ENCODE results near the gene CTDSP1. TPM values are rescaled to one million over a fixed set of nuclear protein-coding genes. Genes with fewer than 3 reads are reported as not detected.

Gene CTDSP1
- total RNA-seq, 1 experiment from 2014 or later: 25.4 TPM

DNA sequence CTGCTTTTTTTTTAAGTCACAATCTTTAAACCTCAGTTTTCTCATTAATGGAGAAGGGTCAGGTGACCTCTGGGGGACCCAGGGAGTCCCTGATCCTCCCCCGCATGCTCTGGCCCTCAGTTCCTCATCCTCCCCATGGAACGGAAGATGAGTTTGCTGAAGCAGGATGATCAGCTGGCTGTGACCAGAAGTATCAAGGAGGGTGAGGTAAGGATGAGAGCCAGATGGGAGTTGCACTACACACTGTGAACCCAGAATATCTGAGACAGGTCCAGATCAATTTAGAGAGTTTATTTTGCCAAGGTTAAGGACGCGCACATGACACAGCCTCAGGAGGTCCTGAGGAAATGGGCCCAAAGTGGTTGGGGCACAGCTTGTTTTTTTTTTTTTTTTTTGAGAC lies 39.2 kb upstream of the CTDSP1 start (continued):
- TF ChIP-seq ZBTB43 (CRISPR knock-in tag; IDR thresholded peaks at IDR 0.05) (no peak), JUN (CRISPR knock-in tag; IDR thresholded peaks at IDR 0.05) (no peak), NR1H2 (CRISPR knock-in tag; IDR thresholded peaks at IDR 0.05) (no peak), NR3C1 (CRISPR knock-in tag; conservative IDR thresholded peaks at IDR 0.05; ENCODE audit: low read depth) (no peak), KAT7 (CRISPR knock-in tag; IDR thresholded peaks at IDR 0.05; ENCODE audit: borderline replicate concordance) (no peak)
- TF ChIP-seq, protein P1, sequence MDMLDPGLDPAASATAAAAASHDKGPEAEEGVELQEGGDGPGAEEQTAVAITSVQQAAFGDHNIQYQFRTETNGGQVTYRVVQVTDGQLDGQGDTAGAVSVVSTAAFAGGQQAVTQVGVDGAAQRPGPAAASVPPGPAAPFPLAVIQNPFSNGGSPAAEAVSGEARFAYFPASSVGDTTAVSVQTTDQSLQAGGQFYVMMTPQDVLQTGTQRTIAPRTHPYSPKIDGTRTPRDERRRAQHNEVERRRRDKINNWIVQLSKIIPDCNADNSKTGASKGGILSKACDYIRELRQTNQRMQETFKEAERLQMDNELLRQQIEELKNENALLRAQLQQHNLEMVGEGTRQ (CRISPR knock-in tag; IDR thresholded peaks at IDR 0.05): no peak

- Mint-ChIP-seq H3K4me3 (no peak overlapping the region), H3K27ac (no peak overlapping the region), H3K9me3 (no peaks in the 10 kb centered on the region), H3K27me3 (ENCODE audit: low read depth) (no peaks in the 10 kb centered on the region), H3K4me1 (peaks cover 9% of the 10 kb centered on the region), H3K36me3 (no peaks in the 10 kb centered on the region)
- no peak for TF ChIP-seq TEAD1 (CRISPR knock-in tag; IDR thresholded peaks at IDR 0.05)
- TF ChIP-seq, protein P2, sequence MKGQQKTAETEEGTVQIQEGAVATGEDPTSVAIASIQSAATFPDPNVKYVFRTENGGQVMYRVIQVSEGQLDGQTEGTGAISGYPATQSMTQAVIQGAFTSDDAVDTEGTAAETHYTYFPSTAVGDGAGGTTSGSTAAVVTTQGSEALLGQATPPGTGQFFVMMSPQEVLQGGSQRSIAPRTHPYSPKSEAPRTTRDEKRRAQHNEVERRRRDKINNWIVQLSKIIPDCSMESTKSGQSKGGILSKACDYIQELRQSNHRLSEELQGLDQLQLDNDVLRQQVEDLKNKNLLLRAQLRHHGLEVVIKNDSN (CRISPR knock-in tag; IDR thresholded peaks at IDR 0.05): no peak
- TF ChIP-seq, protein P3, sequence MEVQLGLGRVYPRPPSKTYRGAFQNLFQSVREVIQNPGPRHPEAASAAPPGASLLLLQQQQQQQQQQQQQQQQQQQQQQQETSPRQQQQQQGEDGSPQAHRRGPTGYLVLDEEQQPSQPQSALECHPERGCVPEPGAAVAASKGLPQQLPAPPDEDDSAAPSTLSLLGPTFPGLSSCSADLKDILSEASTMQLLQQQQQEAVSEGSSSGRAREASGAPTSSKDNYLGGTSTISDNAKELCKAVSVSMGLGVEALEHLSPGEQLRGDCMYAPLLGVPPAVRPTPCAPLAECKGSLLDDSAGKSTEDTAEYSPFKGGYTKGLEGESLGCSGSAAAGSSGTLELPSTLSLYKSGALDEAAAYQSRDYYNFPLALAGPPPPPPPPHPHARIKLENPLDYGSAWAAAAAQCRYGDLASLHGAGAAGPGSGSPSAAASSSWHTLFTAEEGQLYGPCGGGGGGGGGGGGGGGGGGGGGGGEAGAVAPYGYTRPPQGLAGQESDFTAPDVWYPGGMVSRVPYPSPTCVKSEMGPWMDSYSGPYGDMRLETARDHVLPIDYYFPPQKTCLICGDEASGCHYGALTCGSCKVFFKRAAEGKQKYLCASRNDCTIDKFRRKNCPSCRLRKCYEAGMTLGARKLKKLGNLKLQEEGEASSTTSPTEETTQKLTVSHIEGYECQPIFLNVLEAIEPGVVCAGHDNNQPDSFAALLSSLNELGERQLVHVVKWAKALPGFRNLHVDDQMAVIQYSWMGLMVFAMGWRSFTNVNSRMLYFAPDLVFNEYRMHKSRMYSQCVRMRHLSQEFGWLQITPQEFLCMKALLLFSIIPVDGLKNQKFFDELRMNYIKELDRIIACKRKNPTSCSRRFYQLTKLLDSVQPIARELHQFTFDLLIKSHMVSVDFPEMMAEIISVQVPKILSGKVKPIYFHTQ (CRISPR knock-in tag; IDR thresholded peaks at IDR 0.05): no peak
- no peak for TF ChIP-seq ZNF671 (CRISPR knock-in tag; IDR thresholded peaks at IDR 0.05)
- TF ChIP-seq TP53 (CRISPR knock-in tag; IDR thresholded peaks at IDR 0.05): no peak
- TF ChIP-seq NR1H2 (CRISPR knock-in tag; IDR thresholded peaks at IDR 0.05): no peak
- no peak for TF ChIP-seq RORB (CRISPR knock-in tag; IDR thresholded peaks at IDR 0.05)
- TF ChIP-seq ZBTB21 (CRISPR knock-in tag; IDR thresholded peaks at IDR 0.05; ENCODE audit: borderline replicate concordance): no peak
- TF ChIP-seq JUN (CRISPR knock-in tag; IDR thresholded peaks at IDR 0.05): no peak
- TF ChIP-seq ELF4 (CRISPR knock-in tag; IDR thresholded peaks at IDR 0.05; ENCODE audit: low read depth): no peak
- no peak for TF ChIP-seq ESRRA (CRISPR knock-in tag; IDR thresholded peaks at IDR 0.05; ENCODE audit: borderline replicate concordance)
- TF ChIP-seq MXD4 (CRISPR knock-in tag; IDR thresholded peaks at IDR 0.05; ENCODE audit: borderline replicate concordance): no peak
- TF ChIP-seq, protein P4, sequence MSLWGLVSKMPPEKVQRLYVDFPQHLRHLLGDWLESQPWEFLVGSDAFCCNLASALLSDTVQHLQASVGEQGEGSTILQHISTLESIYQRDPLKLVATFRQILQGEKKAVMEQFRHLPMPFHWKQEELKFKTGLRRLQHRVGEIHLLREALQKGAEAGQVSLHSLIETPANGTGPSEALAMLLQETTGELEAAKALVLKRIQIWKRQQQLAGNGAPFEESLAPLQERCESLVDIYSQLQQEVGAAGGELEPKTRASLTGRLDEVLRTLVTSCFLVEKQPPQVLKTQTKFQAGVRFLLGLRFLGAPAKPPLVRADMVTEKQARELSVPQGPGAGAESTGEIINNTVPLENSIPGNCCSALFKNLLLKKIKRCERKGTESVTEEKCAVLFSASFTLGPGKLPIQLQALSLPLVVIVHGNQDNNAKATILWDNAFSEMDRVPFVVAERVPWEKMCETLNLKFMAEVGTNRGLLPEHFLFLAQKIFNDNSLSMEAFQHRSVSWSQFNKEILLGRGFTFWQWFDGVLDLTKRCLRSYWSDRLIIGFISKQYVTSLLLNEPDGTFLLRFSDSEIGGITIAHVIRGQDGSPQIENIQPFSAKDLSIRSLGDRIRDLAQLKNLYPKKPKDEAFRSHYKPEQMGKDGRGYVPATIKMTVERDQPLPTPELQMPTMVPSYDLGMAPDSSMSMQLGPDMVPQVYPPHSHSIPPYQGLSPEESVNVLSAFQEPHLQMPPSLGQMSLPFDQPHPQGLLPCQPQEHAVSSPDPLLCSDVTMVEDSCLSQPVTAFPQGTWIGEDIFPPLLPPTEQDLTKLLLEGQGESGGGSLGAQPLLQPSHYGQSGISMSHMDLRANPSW (CRISPR knock-in tag; conservative IDR thresholded peaks at IDR 0.05; ENCODE audit: low read depth): no peak
- TF ChIP-seq, protein P5, sequence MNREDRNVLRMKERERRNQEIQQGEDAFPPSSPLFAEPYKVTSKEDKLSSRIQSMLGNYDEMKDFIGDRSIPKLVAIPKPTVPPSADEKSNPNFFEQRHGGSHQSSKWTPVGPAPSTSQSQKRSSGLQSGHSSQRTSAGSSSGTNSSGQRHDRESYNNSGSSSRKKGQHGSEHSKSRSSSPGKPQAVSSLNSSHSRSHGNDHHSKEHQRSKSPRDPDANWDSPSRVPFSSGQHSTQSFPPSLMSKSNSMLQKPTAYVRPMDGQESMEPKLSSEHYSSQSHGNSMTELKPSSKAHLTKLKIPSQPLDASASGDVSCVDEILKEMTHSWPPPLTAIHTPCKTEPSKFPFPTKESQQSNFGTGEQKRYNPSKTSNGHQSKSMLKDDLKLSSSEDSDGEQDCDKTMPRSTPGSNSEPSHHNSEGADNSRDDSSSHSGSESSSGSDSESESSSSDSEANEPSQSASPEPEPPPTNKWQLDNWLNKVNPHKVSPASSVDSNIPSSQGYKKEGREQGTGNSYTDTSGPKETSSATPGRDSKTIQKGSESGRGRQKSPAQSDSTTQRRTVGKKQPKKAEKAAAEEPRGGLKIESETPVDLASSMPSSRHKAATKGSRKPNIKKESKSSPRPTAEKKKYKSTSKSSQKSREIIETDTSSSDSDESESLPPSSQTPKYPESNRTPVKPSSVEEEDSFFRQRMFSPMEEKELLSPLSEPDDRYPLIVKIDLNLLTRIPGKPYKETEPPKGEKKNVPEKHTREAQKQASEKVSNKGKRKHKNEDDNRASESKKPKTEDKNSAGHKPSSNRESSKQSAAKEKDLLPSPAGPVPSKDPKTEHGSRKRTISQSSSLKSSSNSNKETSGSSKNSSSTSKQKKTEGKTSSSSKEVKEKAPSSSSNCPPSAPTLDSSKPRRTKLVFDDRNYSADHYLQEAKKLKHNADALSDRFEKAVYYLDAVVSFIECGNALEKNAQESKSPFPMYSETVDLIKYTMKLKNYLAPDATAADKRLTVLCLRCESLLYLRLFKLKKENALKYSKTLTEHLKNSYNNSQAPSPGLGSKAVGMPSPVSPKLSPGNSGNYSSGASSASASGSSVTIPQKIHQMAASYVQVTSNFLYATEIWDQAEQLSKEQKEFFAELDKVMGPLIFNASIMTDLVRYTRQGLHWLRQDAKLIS (CRISPR knock-in tag; IDR thresholded peaks at IDR 0.05; ENCODE audit: borderline replicate concordance): no peak
- TF ChIP-seq NFATC4 (CRISPR knock-in tag; IDR thresholded peaks at IDR 0.05): no peak
- TF ChIP-seq FOXP1 (CRISPR knock-in tag; IDR thresholded peaks at IDR 0.05; ENCODE audit: borderline replicate concordance): no peak
- ChIA-PET POLR2A (no interaction called here), CTCF (interaction anchor here (1.7 kb wide), 1 partner anchor 66 kb away, joined by 4 read pairs; no protein-coding TSS in a partner anchor)
- no peak for DNase-seq (ENCODE audit: low spot score)
- ATAC-seq: no peak
Measured at GRCh38 chr2:218362606-218363005, 37.1 kb upstream of the CTDSP1 start.

Measured in WTC11 (cell line).